CD4-positive, CD25-positive, alpha-beta regulatory T cell (primary cell): ENCODE results near the gene RTN3. TPM values are rescaled to one million over a fixed set of nuclear protein-coding genes. Genes with fewer than 3 reads are reported as not detected.

Source experiments
- ATAC-seq, 2 donors: fragments of 150-1000 bp; cut with Tn5 transposase; one replicate each; pipeline ENCODE4 v1.10.0; 2021; ENCODE audit warnings: low read depth in 2 of 2, moderate number of reproducible peaks in 2 of 2, moderate library complexity in 1 of 2
- DNase-seq, 3 donors: peaks; one replicate each; pipeline versions ENCODE4 v3.0.0 to v3.0.0-alpha.2; 2012 to 2022; ENCODE audit warnings: mixed read lengths in 1 of 3
- H3K27ac ChIP-seq: one replicate; pipeline ENCODE4 v1.7.0; 2013; ENCODE audit warnings: mild to moderate bottlenecking, low read length; ENCODE audit not compliant: insufficient read depth, poor library complexity, severe bottlenecking
- H3K27me3 ChIP-seq: one replicate; pipeline ENCODE4 v1.7.0; 2013; ENCODE audit warnings: low read length; ENCODE audit not compliant: control insufficient read depth, insufficient read depth
- H3K36me3 ChIP-seq: one replicate; pipeline ENCODE4 v1.7.0; 2013; ENCODE audit warnings: mild to moderate bottlenecking, low read length, moderate library complexity; ENCODE audit not compliant: control insufficient read depth, insufficient read depth
- H3K4me1 ChIP-seq: 2 replicates; pipeline ENCODE4 v1.7.0; 2013; ENCODE audit warnings: mild to moderate bottlenecking, low read length; ENCODE audit not compliant: insufficient read depth, control insufficient read depth, poor library complexity, severe bottlenecking
- H3K4me3 ChIP-seq: one replicate; pipeline ENCODE4 v1.7.0; 2013; ENCODE audit warnings: low read depth, mild to moderate bottlenecking, low read length, moderate library complexity
- H3K9me3 ChIP-seq, 2 experiments: 1 replicate in 1 of 2; 2 replicates in 1 of 2; pipeline ENCODE4 v1.7.0; 2013; ENCODE audit warnings: low read length in 2 of 2, mild to moderate bottlenecking in 1 of 2, moderate library complexity in 1 of 2; ENCODE audit not compliant: control insufficient read depth in 2 of 2
- H3K27ac Mint-ChIP-seq, 3 donors: one replicate each; pipeline ENCODE4 v1.8.0; 2020 to 2022; ENCODE audit warnings: mild to moderate bottlenecking in 3 of 3, mixed read lengths in 3 of 3, moderate library complexity in 2 of 3
- H3K27me3 Mint-ChIP-seq: one replicate; pipeline ENCODE4 v1.8.0; 2022; ENCODE audit warnings: mild to moderate bottlenecking, mixed read lengths
- H3K36me3 Mint-ChIP-seq: one replicate; pipeline ENCODE4 v1.8.0; 2020; ENCODE audit warnings: mixed read lengths
- H3K4me1 Mint-ChIP-seq, 4 donors: one replicate each; pipeline ENCODE4 v1.8.0; 2020 to 2022; ENCODE audit warnings: mixed read lengths in 4 of 4, mild to moderate bottlenecking in 1 of 4
- H3K4me3 Mint-ChIP-seq, 4 donors: one replicate each; pipeline ENCODE4 v1.8.0; 2020 to 2022; ENCODE audit warnings: mild to moderate bottlenecking in 4 of 4, mixed read lengths in 4 of 4, moderate library complexity in 3 of 4
- H3K9me3 Mint-ChIP-seq, 7 donors: one replicate each; pipeline ENCODE4 v1.8.0; 2020 to 2022; ENCODE audit warnings: mixed read lengths in 7 of 7, mild to moderate bottlenecking in 3 of 7, moderate library complexity in 2 of 7
- polyA plus RNA-seq, 4 donors: library from polyadenylated mRNA; unstranded; fragments of 300-500 nt; fragmentation: Illumina TruSeq; gene quantifications; one replicate each; pipeline ENCODE4 v1.2.3, GENCODE V29; 2021
- total RNA-seq: library from RNA; stranded (reverse); gene quantifications from one replicate; pipeline ENCODE4 v1.2.3, GENCODE V29; 2022

RTN3 gene
- total and polyA plus RNA-seq, 5 donors from 2014 or later: 33.2 to 63.6 (median 47.2) TPM

GRCh38 chr11:63671322-63672155 lies 9.8 kb upstream of the RTN3 start, which contains the start of gene ATL3:
ATL3 (minus strand) TSS chr11:63671376; CDS start chr11:63671335, 41 bp downstream.
- Mint-ChIP-seq H3K4me3 (peak within 1 kb of the TSS; percentile 89 to 96 (median 92)), H3K4me1 (peaks cover 5 to 43% (median 24%) of the 10 kb centered on the region in 4 donors), H3K27me3 (no peaks in the 10 kb centered on the region), H3K36me3 (peaks cover 4% of the 10 kb centered on the region), H3K9me3 (no peaks in the 10 kb centered on the region), H3K27ac (peak within 1 kb of the TSS; percentile 38 to 80 (median 67))
- Histone ChIP-seq H3K27me3 (no peaks in the 10 kb centered on the region), H3K36me3 (no peaks in the 10 kb centered on the region), H3K4me3 (peak within 1 kb of the TSS; percentile 86), H3K4me1 (peaks cover 21% of the 10 kb centered on the region), H3K27ac (peak within 1 kb of the TSS; percentile 86), H3K9me3 (no peaks in the 10 kb centered on the region)
- DNase-seq (peak; percentile 92 to 96 (median 92)), ATAC-seq (peak; percentile 98)

GRCh38 chr11:63672156-63672463 lies 9.2 kb upstream of the RTN3 start:
- no peak overlapping the region for H3K4me3 ChIP-seq
- no peaks in the 10 kb centered on the region for H3K36me3 ChIP-seq
- Mint-ChIP-seq H3K27me3 (no peaks in the 10 kb centered on the region), H3K27ac (peak overlapping the region in 2 of 3 donors; percentile 67 to 74), H3K9me3 (no peaks in the 10 kb centered on the region), H3K4me3 (peak overlapping the region; percentile 86 to 92 (median 88)), H3K4me1 (peaks cover 5 to 39% (median 22%) of the 10 kb centered on the region in 4 donors), H3K36me3 (peaks cover 4% of the 10 kb centered on the region)
- ATAC-seq (no peak), DNase-seq (no peak)
- H3K4me1 ChIP-seq: peaks cover 21% of the 10 kb centered on the region
- no peaks in the 10 kb centered on the region for H3K9me3 ChIP-seq
- H3K27ac ChIP-seq: peak overlapping the region; percentile 86
- no peaks in the 10 kb centered on the region for H3K27me3 ChIP-seq

DNA sequence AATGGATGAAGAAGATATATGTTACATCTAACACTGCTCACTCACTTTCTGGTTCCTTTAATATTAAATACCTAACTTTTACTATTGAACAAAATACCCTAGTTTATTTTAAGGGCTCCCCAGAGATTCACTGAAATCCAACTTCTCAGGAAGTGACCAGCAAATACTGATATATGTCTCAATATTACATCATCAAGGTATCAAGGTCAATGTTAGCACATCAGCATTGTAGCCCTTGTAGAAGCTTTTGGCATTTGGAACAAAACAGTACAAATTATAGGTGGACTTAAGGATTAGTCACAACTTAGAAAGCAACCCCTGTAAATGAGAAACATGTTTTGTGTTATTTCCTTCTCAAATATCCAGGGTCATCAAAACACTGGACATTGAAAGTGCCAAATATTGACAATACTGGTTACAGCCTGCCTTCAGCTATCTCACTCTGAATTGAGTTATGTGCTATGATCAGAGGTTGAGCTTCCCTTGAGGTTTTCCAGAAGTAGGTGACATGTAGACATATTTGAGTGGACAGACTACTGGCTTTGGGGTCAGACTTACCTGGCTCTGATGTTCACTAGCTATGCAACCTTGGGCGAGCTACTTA lies 8.3 kb upstream of the RTN3 start:
- Histone ChIP-seq H3K27me3 (no peaks in the 10 kb centered on the region), H3K27ac (no peak overlapping the region), H3K36me3 (no peaks in the 10 kb centered on the region), H3K4me1 (peaks cover 18% of the 10 kb centered on the region), H3K4me3 (no peak overlapping the region), H3K9me3 (no peaks in the 10 kb centered on the region)
- Mint-ChIP-seq H3K27me3 (no peaks in the 10 kb centered on the region), H3K9me3 (no peaks in the 10 kb centered on the region), H3K4me1 (peaks cover 5 to 31% (median 18%) of the 10 kb centered on the region in 4 donors), H3K36me3 (no peaks in the 10 kb centered on the region), H3K27ac (peak overlapping the region in 2 of 3 donors; percentile 27 to 71), H3K4me3 (peak overlapping the region in 3 of 4 donors; percentile 51 to 89 (median 75))
- DNase-seq (no peak), ATAC-seq (no peak)

- DNase-seq: no peak
- no peak for ATAC-seq
Observed at GRCh38 chr11:63673579-63673978, 7.7 kb upstream of the RTN3 start.

GRCh38 chr11:63680834-63681320 lies 423 bp upstream of the RTN3 start:
- Histone ChIP-seq H3K9me3 (no peaks in the 10 kb centered on the region), H3K27me3 (no peaks in the 10 kb centered on the region), H3K4me1 (peaks cover 23% of the 10 kb centered on the region), H3K36me3 (no peaks in the 10 kb centered on the region), H3K27ac (peak overlapping the region; percentile 90), H3K4me3 (peak overlapping the region; percentile 94)
- peaks cover 7% of the 10 kb centered on the region for H3K27me3 Mint-ChIP-seq
- peak overlapping the region; percentile 93 to 98 (median 97) for H3K4me3 Mint-ChIP-seq
- H3K36me3 Mint-ChIP-seq: no peaks in the 10 kb centered on the region
- H3K27ac Mint-ChIP-seq: peak overlapping the region; percentile 73 to 97 (median 81)
- no peaks in the 10 kb centered on the region for H3K9me3 Mint-ChIP-seq
- H3K4me1 Mint-ChIP-seq: peaks cover 9 to 33% (median 20%) of the 10 kb centered on the region in 4 donors
- ATAC-seq (no peak), DNase-seq (no peak)

More at GRCh38 chr11:63673579-63673978, 7.7 kb upstream of the RTN3 start:
- Mint-ChIP-seq H3K4me1 (peaks cover 5 to 26% (median 13%) of the 10 kb centered on the region in 4 donors), H3K27me3 (no peaks in the 10 kb centered on the region), H3K4me3 (peak overlapping the region in 1 of 4 donors; percentile 75), H3K9me3 (no peaks in the 10 kb centered on the region), H3K27ac (peak overlapping the region in 1 of 3 donors; percentile 71), H3K36me3 (no peaks in the 10 kb centered on the region)
- Histone ChIP-seq H3K27ac (no peak overlapping the region), H3K9me3 (no peaks in the 10 kb centered on the region), H3K4me3 (no peak overlapping the region), H3K4me1 (peaks cover 15% of the 10 kb centered on the region), H3K27me3 (no peaks in the 10 kb centered on the region), H3K36me3 (no peaks in the 10 kb centered on the region)

- peak overlapping the region; percentile 73 to 97 (median 74) for H3K27ac Mint-ChIP-seq
Observed at GRCh38 chr11:63682066-63683021, 1.0 kb downstream of the RTN3 start.

More at GRCh38 chr11:63682066-63683021, 1.0 kb downstream of the RTN3 start:
- H3K4me1 ChIP-seq: peaks cover 23% of the 10 kb centered on the region
- DNase-seq (peak in 1 of 3 donors; percentile 9), ATAC-seq (peak in 1 of 2 donors; percentile 10)
- no peaks in the 10 kb centered on the region for H3K9me3 Mint-ChIP-seq
- H3K4me3 Mint-ChIP-seq: peak overlapping the region; percentile 93 to 98 (median 97)
- H3K9me3 ChIP-seq: no peaks in the 10 kb centered on the region
- H3K27ac ChIP-seq: peak overlapping the region; percentile 90
- peaks cover 7% of the 10 kb centered on the region for H3K27me3 Mint-ChIP-seq
- H3K4me1 Mint-ChIP-seq: peaks cover 9 to 41% (median 24%) of the 10 kb centered on the region in 4 donors
- no peaks in the 10 kb centered on the region for H3K36me3 ChIP-seq
- no peaks in the 10 kb centered on the region for H3K27me3 ChIP-seq
- H3K4me3 ChIP-seq: peak overlapping the region; percentile 94
- H3K36me3 Mint-ChIP-seq: peaks cover 4% of the 10 kb centered on the region
